Mammary epithelial cell (primary cell): ENCODE data around the gene CFHR3.

Experiments
- EZH2 ChIP-seq: IDR thresholded peaks from 2 replicates; pipeline ENCODE4 v1.6.1; 2012; ENCODE audit warnings: low read length, inconsistent platforms, borderline replicate concordance
- TF ChIP-seq, protein P1 (sequence below), 2 donors: IDR thresholded peaks in 1 of 2; conservative IDR thresholded peaks in 1 of 2; 2 replicates each; pipeline ENCODE4 v1.5.1; 2011 to 2012; ENCODE audit warnings: inconsistent platforms in 2 of 2, low read length in 2 of 2, mild to moderate bottlenecking in 2 of 2, control low read depth in 1 of 2, low read depth in 1 of 2; ENCODE audit not compliant: insufficient read depth in 1 of 2; ENCODE audit errors: extremely low read depth in 1 of 2

- TF ChIP-seq EZH2, result no peak
- TF ChIP-seq, protein P1, sequence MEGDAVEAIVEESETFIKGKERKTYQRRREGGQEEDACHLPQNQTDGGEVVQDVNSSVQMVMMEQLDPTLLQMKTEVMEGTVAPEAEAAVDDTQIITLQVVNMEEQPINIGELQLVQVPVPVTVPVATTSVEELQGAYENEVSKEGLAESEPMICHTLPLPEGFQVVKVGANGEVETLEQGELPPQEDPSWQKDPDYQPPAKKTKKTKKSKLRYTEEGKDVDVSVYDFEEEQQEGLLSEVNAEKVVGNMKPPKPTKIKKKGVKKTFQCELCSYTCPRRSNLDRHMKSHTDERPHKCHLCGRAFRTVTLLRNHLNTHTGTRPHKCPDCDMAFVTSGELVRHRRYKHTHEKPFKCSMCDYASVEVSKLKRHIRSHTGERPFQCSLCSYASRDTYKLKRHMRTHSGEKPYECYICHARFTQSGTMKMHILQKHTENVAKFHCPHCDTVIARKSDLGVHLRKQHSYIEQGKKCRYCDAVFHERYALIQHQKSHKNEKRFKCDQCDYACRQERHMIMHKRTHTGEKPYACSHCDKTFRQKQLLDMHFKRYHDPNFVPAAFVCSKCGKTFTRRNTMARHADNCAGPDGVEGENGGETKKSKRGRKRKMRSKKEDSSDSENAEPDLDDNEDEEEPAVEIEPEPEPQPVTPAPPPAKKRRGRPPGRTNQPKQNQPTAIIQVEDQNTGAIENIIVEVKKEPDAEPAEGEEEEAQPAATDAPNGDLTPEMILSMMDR (conservative IDR thresholded peaks at IDR 0.05 in 1 of 2, IDR thresholded peaks at IDR 0.05 in 1 of 2; ENCODE audit: extremely low read depth in 1 of 2, insufficient read depth in 1 of 2, low read depth in 1 of 2, low read length in 2 of 2), result no peak
Measured at GRCh38 chr1:196733091-196733970, 41.3 kb upstream of the CFHR3 start.
